Hematopoietic multipotent progenitor cell treated with erythropoietin and hydrocortisone succinate and interleukin-3 and kit ligand, for 4 days (in vitro differentiated cells): Measurements from ENCODE around the gene FHL3.

Experiments
- DNase-seq: peaks from one replicate; pipeline ENCODE4 v3.0.0-alpha.2; 2015

FHL3 gene

GRCh38 chr1:38005195-38006007, at the start of gene FHL3:
FHL3 (minus strand) TSS chr1:38005514; CDS start chr1:37999412, 6,102 bp downstream.
- DNase-seq, result peak; percentile 91

GRCh38 chr1:38053416-38054091, 48.2 kb upstream of the FHL3 start:
- no peak for DNase-seq

GRCh38 chr1:38052750-38053415, 47.6 kb upstream of the FHL3 start:
- no peak for DNase-seq

GRCh38 chr1:38051079-38051543, 45.8 kb upstream of the FHL3 start:
- DNase-seq, result no peak

- no peak for DNase-seq
Observed at GRCh38 chr1:38050397-38051078, 45.2 kb upstream of the FHL3 start.

- no peak for DNase-seq
Observed at GRCh38 chr1:38047603-38048141, 42.4 kb upstream of the FHL3 start.

GRCh38 chr1:38046884-38047602, 41.7 kb upstream of the FHL3 start:
- peak; percentile 91 for DNase-seq

- no peak for DNase-seq
Observed at GRCh38 chr1:38046333-38046883, 41.1 kb upstream of the FHL3 start, which contains the start of gene POU3F1. POU3F1 (minus strand) TSS chr1:38046793; CDS start chr1:38046743, 50 bp downstream.

GRCh38 chr1:38045401-38046332, 40.4 kb upstream of the FHL3 start:
- peak; percentile 58 for DNase-seq

- no peak for DNase-seq
Observed at GRCh38 chr1:38044221-38045215, 39.2 kb upstream of the FHL3 start.

GRCh38 chr1:38043036-38043747, 37.9 kb upstream of the FHL3 start:
- DNase-seq, result no peak

- DNase-seq, result no peak
Observed at GRCh38 chr1:38041936-38042834, 36.9 kb upstream of the FHL3 start.

- no peak for DNase-seq
Observed at GRCh38 chr1:38039331-38040088, 34.2 kb upstream of the FHL3 start.

GRCh38 chr1:38038861-38039260, 33.5 kb upstream of the FHL3 start:
- no peak for DNase-seq

- DNase-seq, result peak; percentile 78
Observed at GRCh38 chr1:38037221-38037939, 32.1 kb upstream of the FHL3 start.

- DNase-seq, result no peak
Observed at GRCh38 chr1:38034871-38035270, 29.6 kb upstream of the FHL3 start.
